Measurements from ENCODE around the gene MS4A8. TPM values are rescaled to one million over a fixed set of nuclear protein-coding genes. Genes with fewer than 3 reads are reported as not detected.

Gene MS4A8
- total RNA-seq, 1 donor from 2014 or later = not detected

- H3K4me3 ChIP-seq = no peak overlapping the region
- DNase-seq (ENCODE audit: extremely low spot score in 2 of 2) = no peak
- no peak overlapping the region for H3K27ac ChIP-seq
- H3K27me3 ChIP-seq = no peaks in the 10 kb centered on the region
- TF ChIP-seq POLR2A (IDR thresholded peaks at IDR 0.05) = no peak
- no peak for TF ChIP-seq CTCF (IDR thresholded peaks at IDR 0.05)
- TF ChIP-seq POLR2AphosphoS5 (IDR thresholded peaks at IDR 0.05; ENCODE audit: insufficient read depth in 1 of 2, low read depth in 1 of 2) = no peak
- H3K4me1 ChIP-seq = no peaks in the 10 kb centered on the region
- H3K36me3 ChIP-seq = no peaks in the 10 kb centered on the region
- H3K9me3 ChIP-seq = no peaks in the 10 kb centered on the region
- intact Hi-C loops (cut with DNase I) = no loop called here
Observed at GRCh38 chr11:60701469-60701818, 2.0 kb downstream of the MS4A8 start.

- H3K4me3 ChIP-seq = no peak overlapping the region
- no peaks in the 10 kb centered on the region for H3K27me3 ChIP-seq
- H3K36me3 ChIP-seq = no peaks in the 10 kb centered on the region
- H3K9me3 ChIP-seq = no peaks in the 10 kb centered on the region
- no peak overlapping the region for H3K27ac ChIP-seq
- no peaks in the 10 kb centered on the region for H3K4me1 ChIP-seq
- TF ChIP-seq CTCF (IDR thresholded peaks at IDR 0.05) (no peak), POLR2A (IDR thresholded peaks at IDR 0.05) (no peak), POLR2AphosphoS5 (IDR thresholded peaks at IDR 0.05; ENCODE audit: insufficient read depth in 1 of 2, low read depth in 1 of 2) (no peak)
- DNase-seq (ENCODE audit: extremely low spot score in 2 of 2) = peak in 1 of 2 donors; percentile 79
- intact Hi-C loops (cut with DNase I) = no loop called here
Observed at GRCh38 chr11:60703374-60703773, 4.0 kb downstream of the MS4A8 start.

- no peak overlapping the region for H3K27ac ChIP-seq
- no peak overlapping the region for H3K4me3 ChIP-seq
- intact Hi-C loops (cut with DNase I) = no loop called here
- H3K27me3 ChIP-seq = no peaks in the 10 kb centered on the region
- H3K36me3 ChIP-seq = no peaks in the 10 kb centered on the region
- H3K4me1 ChIP-seq = no peaks in the 10 kb centered on the region
- no peak for TF ChIP-seq POLR2A (IDR thresholded peaks at IDR 0.05)
- no peak for TF ChIP-seq CTCF (IDR thresholded peaks at IDR 0.05)
- TF ChIP-seq POLR2AphosphoS5 (IDR thresholded peaks at IDR 0.05; ENCODE audit: insufficient read depth in 1 of 2, low read depth in 1 of 2) = no peak
- no peak for DNase-seq (ENCODE audit: extremely low spot score in 2 of 2)
- H3K9me3 ChIP-seq = no peaks in the 10 kb centered on the region
Observed at GRCh38 chr11:60705895-60706294, 6.5 kb downstream of the MS4A8 start.

GRCh38 chr11:60706931-60707330, 7.5 kb downstream of the MS4A8 start:
- intact Hi-C loops (cut with DNase I) = no loop called here
- DNase-seq (ENCODE audit: extremely low spot score in 2 of 2) = peak in 1 of 2 donors; percentile 28
- H3K9me3 ChIP-seq = no peaks in the 10 kb centered on the region
- no peak overlapping the region for H3K27ac ChIP-seq
- TF ChIP-seq POLR2AphosphoS5 (IDR thresholded peaks at IDR 0.05; ENCODE audit: insufficient read depth in 1 of 2, low read depth in 1 of 2) (no peak), POLR2A (IDR thresholded peaks at IDR 0.05) (no peak), CTCF (IDR thresholded peaks at IDR 0.05) (no peak)
- no peak overlapping the region for H3K4me3 ChIP-seq
- no peaks in the 10 kb centered on the region for H3K36me3 ChIP-seq
- no peaks in the 10 kb centered on the region for H3K27me3 ChIP-seq
- H3K4me1 ChIP-seq = no peaks in the 10 kb centered on the region

- intact Hi-C loops (cut with DNase I) = no loop called here
- Histone ChIP-seq H3K27me3 (no peaks in the 10 kb centered on the region), H3K27ac (no peak overlapping the region), H3K9me3 (no peaks in the 10 kb centered on the region), H3K4me3 (no peak overlapping the region), H3K36me3 (no peaks in the 10 kb centered on the region), H3K4me1 (no peaks in the 10 kb centered on the region)
- no peak for DNase-seq (ENCODE audit: extremely low spot score in 2 of 2)
- TF ChIP-seq CTCF (IDR thresholded peaks at IDR 0.05) = no peak
- no peak for TF ChIP-seq POLR2AphosphoS5 (IDR thresholded peaks at IDR 0.05; ENCODE audit: insufficient read depth in 1 of 2, low read depth in 1 of 2)
- TF ChIP-seq POLR2A (IDR thresholded peaks at IDR 0.05) = no peak
Observed at GRCh38 chr11:60710482-60710881, 11.1 kb downstream of the MS4A8 start.
